ENCODE data around the gene SEMG2. TPM values are rescaled to one million over a fixed set of nuclear protein-coding genes. Genes with fewer than 3 reads are reported as not detected.

SEMG2 gene
- total and polyA plus RNA-seq, 10 of the 15 experiments (the other 5 are each of a cell fraction or from before 2014, with no cell fraction given) = not detected

DNA sequence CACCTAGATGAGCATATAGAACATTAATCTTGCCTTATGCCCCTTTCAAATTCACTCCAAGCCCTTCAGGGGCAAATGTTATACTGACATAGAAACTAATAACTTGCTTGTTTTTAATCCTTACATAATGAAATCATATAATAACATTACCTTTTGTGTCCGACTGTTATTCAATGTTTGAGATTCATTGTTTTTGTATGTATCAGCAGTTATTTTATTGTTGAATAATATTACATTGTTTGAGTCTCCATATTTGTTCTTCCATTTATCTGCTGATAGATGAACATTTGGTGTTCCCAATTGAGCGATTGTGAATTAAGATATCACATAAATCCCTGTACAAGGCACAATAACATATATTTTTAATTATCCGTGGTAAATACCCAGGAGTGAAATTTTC is 8.3 kb upstream of the SEMG2 start:
- Histone ChIP-seq H3K4me3 (no peak overlapping the region), H3K27me3 (replicated peaks in 1 of 2; ENCODE audit: control insufficient read depth in 2 of 2, insufficient read depth in 2 of 2, low read length in 1 of 2) (no peaks in the 10 kb centered on the region), H3K36me3 (ENCODE audit: control insufficient read depth in 2 of 2, insufficient read depth in 2 of 2, low read length in 1 of 2) (no peaks in the 10 kb centered on the region), H3K79me2 (ENCODE audit: control insufficient read depth, insufficient read depth, low read length) (no peaks in the 10 kb centered on the region), H3K4me2 (ENCODE audit: control insufficient read depth, insufficient read depth) (no peak overlapping the region), H4K20me1 (ENCODE audit: control insufficient read depth, insufficient read depth) (no peaks in the 10 kb centered on the region), H2AFZ (ENCODE audit: control insufficient read depth, low read depth, low read length) (no peak overlapping the region), H3K27ac (ENCODE audit: control insufficient read depth, insufficient read depth) (no peak overlapping the region), H3K9me3 (replicated peaks; ENCODE audit: control insufficient read depth, insufficient read depth, low read length) (no peaks in the 10 kb centered on the region), H3K4me1 (ENCODE audit: control insufficient read depth, insufficient read depth, low read length) (no peaks in the 10 kb centered on the region), H3K9ac (ENCODE audit: control insufficient read depth, insufficient read depth, low read length) (no peak overlapping the region)
- BruUV-seq (replicated peaks) = no TSS peak
- in situ Hi-C loops (cut with MboI) (no loop called here), intact Hi-C loops (cut with micrococcal nuclease; ENCODE audit: unreplicated experiment) (no loop called here)
- ChIA-PET RAD21 (ENCODE audit: unreplicated experiment) (no interaction called here), SMC1A (ENCODE audit: uncharacterized antibody, unreplicated experiment) (no interaction called here), POLR2A (no interaction called here), CTCF (no interaction called here)
- FAIRE-seq (no peak), ATAC-seq (no peak), DNase-seq (ENCODE audit: low read depth, low spot score) (no peak)
- 35% methylated on average over 3 of the region's 3 CpGs for WGBS (ENCODE audit: insufficient coverage, insufficient replicate concordance, low lambda C conversion rate, missing lambda C conversion rate)
- no peak for TF ChIP-seq NR2F1 (conservative IDR thresholded peaks at IDR 0.05)
- no peak for TF ChIP-seq ETV6 (conservative IDR thresholded peaks at IDR 0.05 in 1 of 2, IDR thresholded peaks at IDR 0.05 in 1 of 2; ENCODE audit: borderline replicate concordance in 1 of 2, low read depth in 1 of 2)
- no peak for TF ChIP-seq HDAC6 (IDR thresholded peaks at IDR 0.05; ENCODE audit: unreplicated experiment)
- no peak for TF ChIP-seq MEF2B (IDR thresholded peaks at IDR 0.05; ENCODE audit: partially characterized antibody, poor library complexity, severe bottlenecking)
- TF ChIP-seq RFX5 (IDR thresholded peaks at IDR 0.05; ENCODE audit: low read depth, low read length) = no peak
- TF ChIP-seq CBFB (IDR thresholded peaks at IDR 0.05; ENCODE audit: low read depth) = no peak
- no peak for TF ChIP-seq CEBPB (IDR thresholded peaks at IDR 0.05; ENCODE audit: borderline replicate concordance in 1 of 2, low read depth in 2 of 2, low read length in 2 of 2)

DNA sequence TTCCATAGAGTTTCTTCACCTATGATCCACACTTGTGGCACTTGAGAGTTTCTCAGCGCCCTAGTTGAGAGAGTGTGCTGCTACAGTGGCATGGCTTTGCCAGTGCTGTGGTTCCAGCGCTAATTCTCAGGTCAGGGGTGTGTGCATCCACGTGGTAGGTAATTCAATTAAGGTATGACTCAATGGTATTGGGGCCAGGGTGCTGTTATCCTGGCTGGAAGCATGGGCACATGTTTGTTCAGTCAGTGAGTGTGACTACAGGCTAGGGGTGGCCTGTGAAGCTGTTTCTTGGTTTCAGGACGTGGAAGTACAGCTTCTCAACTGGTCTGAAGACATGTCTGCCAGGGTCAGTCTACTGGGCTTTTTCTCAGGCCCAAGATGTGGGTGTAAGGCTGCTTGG is 3.0 kb upstream of the SEMG2 start:
- H4K20me1 ChIP-seq (ENCODE audit: control insufficient read depth, insufficient read depth) = no peaks in the 10 kb centered on the region
- H3K27ac ChIP-seq (ENCODE audit: control insufficient read depth, insufficient read depth) = no peak overlapping the region
- ChIA-PET CTCF (interaction anchor here (0.7 kb wide), 1 partner anchor 9 kb away, joined by 3 read pairs; no protein-coding TSS in a partner anchor), RAD21 (ENCODE audit: unreplicated experiment) (no interaction called here), POLR2A (no interaction called here), SMC1A (ENCODE audit: uncharacterized antibody, unreplicated experiment) (no interaction called here)
- peaks cover 0 to 4% of the 10 kb centered on the region in 2 experiments; a peak in 1 of 4 replicates for H3K27me3 ChIP-seq (replicated peaks in 1 of 2; ENCODE audit: control insufficient read depth in 2 of 2, insufficient read depth in 2 of 2, low read length in 1 of 2)
- WGBS (ENCODE audit: insufficient coverage, insufficient replicate concordance, low lambda C conversion rate, missing lambda C conversion rate) = 3% methylated on average over 4 of the region's 4 CpGs
- H3K79me2 ChIP-seq (ENCODE audit: control insufficient read depth, insufficient read depth, low read length) = no peaks in the 10 kb centered on the region
- in situ Hi-C loops (cut with MboI) (no loop called here), intact Hi-C loops (cut with micrococcal nuclease; ENCODE audit: unreplicated experiment) (no loop called here)
- no peak for DNase-seq (ENCODE audit: low read depth, low spot score)
- no peak for ATAC-seq
- H3K9me3 ChIP-seq (replicated peaks; ENCODE audit: control insufficient read depth, insufficient read depth, low read length) = no peaks in the 10 kb centered on the region
- no peak overlapping the region for H2AFZ ChIP-seq (ENCODE audit: control insufficient read depth, low read depth, low read length)
- no peaks in the 10 kb centered on the region for H3K4me1 ChIP-seq (ENCODE audit: control insufficient read depth, insufficient read depth, low read length)
- FAIRE-seq = no peak
- H3K4me3 ChIP-seq = no peak overlapping the region
- no peak overlapping the region for H3K4me2 ChIP-seq (ENCODE audit: control insufficient read depth, insufficient read depth)
- no peaks in the 10 kb centered on the region for H3K36me3 ChIP-seq (ENCODE audit: control insufficient read depth in 2 of 2, insufficient read depth in 2 of 2, low read length in 1 of 2)
- no TSS peak for BruUV-seq (replicated peaks)
- H3K9ac ChIP-seq (ENCODE audit: control insufficient read depth, insufficient read depth, low read length) = no peak overlapping the region
- TF ChIP-seq, protein P1, sequence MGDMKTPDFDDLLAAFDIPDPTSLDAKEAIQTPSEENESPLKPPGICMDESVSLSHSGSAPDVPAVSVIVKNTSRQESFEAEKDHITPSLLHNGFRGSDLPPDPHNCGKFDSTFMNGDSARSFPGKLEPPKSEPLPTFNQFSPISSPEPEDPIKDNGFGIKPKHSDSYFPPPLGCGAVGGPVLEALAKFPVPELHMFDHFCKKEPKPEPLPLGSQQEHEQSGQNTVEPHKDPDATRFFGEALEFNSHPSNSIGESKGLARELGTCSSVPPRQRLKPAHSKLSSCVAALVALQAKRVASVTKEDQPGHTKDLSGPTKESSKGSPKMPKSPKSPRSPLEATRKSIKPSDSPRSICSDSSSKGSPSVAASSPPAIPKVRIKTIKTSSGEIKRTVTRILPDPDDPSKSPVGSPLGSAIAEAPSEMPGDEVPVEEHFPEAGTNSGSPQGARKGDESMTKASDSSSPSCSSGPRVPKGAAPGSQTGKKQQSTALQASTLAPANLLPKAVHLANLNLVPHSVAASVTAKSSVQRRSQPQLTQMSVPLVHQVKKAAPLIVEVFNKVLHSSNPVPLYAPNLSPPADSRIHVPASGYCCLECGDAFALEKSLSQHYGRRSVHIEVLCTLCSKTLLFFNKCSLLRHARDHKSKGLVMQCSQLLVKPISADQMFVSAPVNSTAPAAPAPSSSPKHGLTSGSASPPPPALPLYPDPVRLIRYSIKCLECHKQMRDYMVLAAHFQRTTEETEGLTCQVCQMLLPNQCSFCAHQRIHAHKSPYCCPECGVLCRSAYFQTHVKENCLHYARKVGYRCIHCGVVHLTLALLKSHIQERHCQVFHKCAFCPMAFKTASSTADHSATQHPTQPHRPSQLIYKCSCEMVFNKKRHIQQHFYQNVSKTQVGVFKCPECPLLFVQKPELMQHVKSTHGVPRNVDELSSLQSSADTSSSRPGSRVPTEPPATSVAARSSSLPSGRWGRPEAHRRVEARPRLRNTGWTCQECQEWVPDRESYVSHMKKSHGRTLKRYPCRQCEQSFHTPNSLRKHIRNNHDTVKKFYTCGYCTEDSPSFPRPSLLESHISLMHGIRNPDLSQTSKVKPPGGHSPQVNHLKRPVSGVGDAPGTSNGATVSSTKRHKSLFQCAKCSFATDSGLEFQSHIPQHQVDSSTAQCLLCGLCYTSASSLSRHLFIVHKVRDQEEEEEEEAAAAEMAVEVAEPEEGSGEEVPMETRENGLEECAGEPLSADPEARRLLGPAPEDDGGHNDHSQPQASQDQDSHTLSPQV (IDR thresholded peaks at IDR 0.05) = no peak
- TF ChIP-seq EGR1 (IDR thresholded peaks at IDR 0.05; ENCODE audit: borderline replicate concordance in 1 of 2, low read depth in 2 of 2, low read length in 2 of 2) = no peak
- TF ChIP-seq EED (IDR thresholded peaks at IDR 0.05; ENCODE audit: low read depth) = no peak
- no peak for TF ChIP-seq RB1 (IDR thresholded peaks at IDR 0.05; ENCODE audit: borderline replicate concordance)
- no peak for TF ChIP-seq WRNIP1 (IDR thresholded peaks at IDR 0.05; ENCODE audit: borderline replicate concordance, low read depth, low read length)
- TF ChIP-seq KLF5 (IDR thresholded peaks at IDR 0.05; ENCODE audit: partially characterized antibody) = no peak
- no peak for TF ChIP-seq ZSCAN29 (IDR thresholded peaks at IDR 0.05)
- no peak for TF ChIP-seq ZNF217 (IDR thresholded peaks at IDR 0.05)
- TF ChIP-seq NR2F1 (conservative IDR thresholded peaks at IDR 0.05) = no peak
- no peak for TF ChIP-seq STAT3 (IDR thresholded peaks at IDR 0.05; ENCODE audit: low read depth, low read length)

All from GM12878 (cell line).